Measurements from ENCODE around the gene TTC38. TPM values are rescaled to one million over a fixed set of nuclear protein-coding genes. Genes with fewer than 3 reads are reported as not detected.
"Not testable (repeated sequence)": the region's sequence is repeated elsewhere in the genome, so short reads cannot be mapped to it uniquely, and the experiment has no call there.

The TTC38 gene
- total and polyA plus RNA-seq, 4 donors = 23.3 to 28.2 (median 25.3) TPM

DNA sequence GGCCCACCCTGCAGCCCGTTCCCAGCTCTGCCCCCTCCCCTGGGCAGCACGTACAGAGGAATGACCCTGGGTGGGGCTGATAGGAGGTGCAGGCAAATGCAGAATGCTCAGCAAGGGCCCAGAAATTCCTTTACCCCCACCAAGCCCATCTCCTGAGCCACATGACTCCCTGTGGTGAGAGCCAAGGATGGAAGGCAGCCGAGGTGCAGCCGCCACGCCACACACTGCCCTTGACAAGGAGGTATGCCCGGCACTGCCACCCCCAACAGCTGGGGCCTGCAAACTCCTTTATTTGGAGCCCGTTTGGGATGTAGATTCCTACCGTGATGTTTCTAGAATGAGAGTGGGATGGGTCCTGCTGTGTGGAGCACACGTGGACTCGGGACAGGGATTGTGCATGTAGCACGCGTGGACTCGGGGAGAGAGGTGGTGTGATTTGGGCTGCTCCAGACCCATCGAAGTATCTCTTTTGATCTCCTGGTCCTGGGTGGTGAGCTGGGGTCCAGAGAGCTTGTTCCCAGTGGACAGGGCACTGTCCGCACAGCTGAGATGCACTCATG, 41.8 kb downstream of the TTC38 start:
- Histone ChIP-seq H3K4me1 (ENCODE audit: control insufficient read depth in 1 of 2, insufficient read depth in 2 of 2, low read length in 2 of 2) (no peaks in the 10 kb centered on the region), H3K27me3 (ENCODE audit: control insufficient read depth in 1 of 2, insufficient read depth in 2 of 2, low read length in 1 of 2) (no peaks in the 10 kb centered on the region), H3K27ac (ENCODE audit: low read depth in 1 of 2, low read length in 2 of 2) (no peak overlapping the region), H3K36me3 (ENCODE audit: control insufficient read depth in 1 of 2, insufficient read depth in 2 of 2, low read length in 1 of 2) (no peaks in the 10 kb centered on the region), H3K4me3 (ENCODE audit: low read length in 2 of 2) (no peak overlapping the region), H3K9me3 (ENCODE audit: control insufficient read depth, low read length) (no peaks in the 10 kb centered on the region)
- WGBS, 2 donors = 94 to 95% methylated on average over 15 of the region's 15 CpGs
- intact Hi-C loops (cut with DNase I) = loop anchor here in 1 of 2 donors (5.0 kb wide), 1 partner anchor 187 kb away; no protein-coding TSS in a partner anchor
- ATAC-seq (ENCODE audit: low FRiP score) (no peak), DNase-seq (peak in 1 of 2 donors; percentile 4)

- Histone ChIP-seq H3K36me3 (ENCODE audit: control insufficient read depth in 1 of 2, insufficient read depth in 2 of 2, low read length in 1 of 2) (no peaks in the 10 kb centered on the region), H3K9me3 (ENCODE audit: control insufficient read depth, low read length) (no peaks in the 10 kb centered on the region), H3K27ac (ENCODE audit: low read depth in 1 of 2, low read length in 2 of 2) (no peak overlapping the region), H3K4me3 (ENCODE audit: low read length in 2 of 2) (no peak overlapping the region), H3K27me3 (ENCODE audit: control insufficient read depth in 1 of 2, insufficient read depth in 2 of 2, low read length in 1 of 2) (no peaks in the 10 kb centered on the region), H3K4me1 (ENCODE audit: control insufficient read depth in 1 of 2, insufficient read depth in 2 of 2, low read length in 2 of 2) (no peaks in the 10 kb centered on the region)
- intact Hi-C loops (cut with DNase I) = loop anchor here (2.0 to 5.0 kb wide), 2 partner anchors 190 to 317 kb away; no protein-coding TSS in a partner anchor
- DNase-seq = peak; percentile 15 to 52
- 96 to 97% methylated on average over 8 of the region's 8 CpGs for WGBS, 2 donors
- no peak for ATAC-seq (ENCODE audit: low FRiP score)
Observed at GRCh38 chr22:46312056-46312455, 44.2 kb downstream of the TTC38 start.

- intact Hi-C loops (cut with DNase I) = loop anchor here (2.0 to 5.0 kb wide), 2 partner anchors 191 to 318 kb away; no protein-coding TSS in a partner anchor
- 90 to 94% methylated on average over 2 of the region's 2 CpGs for WGBS, 2 donors
Observed at GRCh38 chr22:46312848-46313247, 45.0 kb downstream of the TTC38 start.

DNA sequence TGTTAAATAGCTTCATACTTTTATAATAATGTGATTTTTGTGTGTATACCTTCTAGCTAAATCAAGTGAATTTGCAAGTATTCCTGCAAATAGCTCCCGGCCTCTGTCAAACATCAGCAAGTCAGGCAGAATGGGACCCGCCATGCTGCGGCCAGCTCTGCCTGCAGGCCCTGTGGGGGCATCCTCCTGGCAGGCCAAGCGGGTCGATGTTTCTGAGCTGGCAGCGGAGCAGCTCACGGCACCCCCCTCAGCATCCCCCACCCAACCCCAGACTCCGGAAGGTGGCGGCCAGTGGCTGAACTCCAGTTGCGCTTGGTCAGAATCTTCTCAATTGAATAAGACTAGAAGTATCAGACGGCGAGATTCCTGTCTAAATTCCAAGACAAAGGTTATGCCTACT, 48.2 kb downstream of the TTC38 start:
- 92 to 96% methylated on average over 12 of the region's 12 CpGs for WGBS, 2 donors

More at GRCh38 chr22:46312848-46313247, 45.0 kb downstream of the TTC38 start:
- not testable (repeated sequence) for H3K27ac ChIP-seq (ENCODE audit: low read depth in 1 of 2, low read length in 2 of 2); ATAC-seq (ENCODE audit: low FRiP score); H3K36me3 ChIP-seq (ENCODE audit: control insufficient read depth in 1 of 2, insufficient read depth in 2 of 2, low read length in 1 of 2); H3K4me1 ChIP-seq (ENCODE audit: control insufficient read depth in 1 of 2, insufficient read depth in 2 of 2, low read length in 2 of 2); H3K9me3 ChIP-seq (ENCODE audit: control insufficient read depth, low read length); H3K4me3 ChIP-seq (ENCODE audit: low read length in 2 of 2); H3K27me3 ChIP-seq (ENCODE audit: control insufficient read depth in 1 of 2, insufficient read depth in 2 of 2, low read length in 1 of 2); DNase-seq

GRCh38 chr22:46317646-46318045, 49.8 kb downstream of the TTC38 start:
- ATAC-seq (ENCODE audit: low FRiP score) = no peak
- Histone ChIP-seq H3K27ac (ENCODE audit: low read depth in 1 of 2, low read length in 2 of 2) (no peak overlapping the region), H3K9me3 (ENCODE audit: control insufficient read depth, low read length) (no peaks in the 10 kb centered on the region), H3K4me3 (ENCODE audit: low read length in 2 of 2) (no peak overlapping the region), H3K36me3 (ENCODE audit: control insufficient read depth in 1 of 2, insufficient read depth in 2 of 2, low read length in 1 of 2) (no peaks in the 10 kb centered on the region), H3K27me3 (ENCODE audit: control insufficient read depth in 1 of 2, insufficient read depth in 2 of 2, low read length in 1 of 2) (no peaks in the 10 kb centered on the region), H3K4me1 (ENCODE audit: control insufficient read depth in 1 of 2, insufficient read depth in 2 of 2, low read length in 2 of 2) (no peaks in the 10 kb centered on the region)
- peak in 1 of 2 donors; percentile 63 for DNase-seq
- WGBS, 2 donors = 90 to 95% methylated on average over 20 of the region's 20 CpGs
- intact Hi-C loops (cut with DNase I) = loop anchor here in 1 of 2 donors (5.0 kb wide), 1 partner anchor 315 kb away; no protein-coding TSS in a partner anchor

More for the DNA sequence above, 48.2 kb downstream of the TTC38 start:
- intact Hi-C loops (cut with DNase I) = loop anchor here (2.0 to 5.0 kb wide), 2 partner anchors 193 to 314 kb away; no protein-coding TSS in a partner anchor
- no peaks in the 10 kb centered on the region for H3K36me3 ChIP-seq (ENCODE audit: control insufficient read depth in 1 of 2, insufficient read depth in 2 of 2, low read length in 1 of 2)
- no peak overlapping the region for H3K4me3 ChIP-seq (ENCODE audit: low read length in 2 of 2)
- H3K4me1 ChIP-seq (ENCODE audit: control insufficient read depth in 1 of 2, insufficient read depth in 2 of 2, low read length in 2 of 2) = no peaks in the 10 kb centered on the region
- ATAC-seq (ENCODE audit: low FRiP score) = no peak
- peak; percentile 42 to 55 for DNase-seq
- H3K9me3 ChIP-seq (ENCODE audit: control insufficient read depth, low read length) = no peaks in the 10 kb centered on the region
- H3K27me3 ChIP-seq (ENCODE audit: control insufficient read depth in 1 of 2, insufficient read depth in 2 of 2, low read length in 1 of 2) = no peaks in the 10 kb centered on the region
- H3K27ac ChIP-seq (ENCODE audit: low read depth in 1 of 2, low read length in 2 of 2) = no peak overlapping the region

DNA sequence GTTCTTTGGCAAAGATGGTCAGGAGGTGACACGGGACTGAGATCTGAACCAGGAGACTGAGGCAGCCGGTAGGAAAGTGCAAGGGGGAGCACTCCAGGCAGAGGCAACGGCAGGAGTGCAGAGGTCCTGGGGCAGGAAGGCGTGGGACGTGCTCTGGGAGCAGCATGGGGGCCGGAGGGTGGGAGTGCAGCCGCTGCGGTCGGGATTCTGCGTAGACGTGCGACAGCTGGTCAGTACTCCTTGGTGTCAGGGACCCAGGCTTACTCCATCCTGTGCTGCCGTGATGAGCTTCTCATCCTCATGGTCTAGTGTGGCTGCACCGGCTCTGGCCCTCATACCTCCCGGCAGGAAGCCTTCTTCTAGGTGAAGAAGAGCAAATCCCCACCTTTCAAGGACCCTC, 50.8 kb downstream of the TTC38 start:
- WGBS, 2 donors = 93 to 98% methylated on average over 15 of the region's 15 CpGs
- ATAC-seq (ENCODE audit: low FRiP score) = no peak
- intact Hi-C loops (cut with DNase I) = loop anchor here in 1 of 2 donors (5.0 kb wide), 1 partner anchor 316 kb away; no protein-coding TSS in a partner anchor
- no peaks in the 10 kb centered on the region for H3K27me3 ChIP-seq (ENCODE audit: control insufficient read depth in 1 of 2, insufficient read depth in 2 of 2, low read length in 1 of 2)
- peak in 1 of 2 donors; percentile 65 for DNase-seq
- no peaks in the 10 kb centered on the region for H3K36me3 ChIP-seq (ENCODE audit: control insufficient read depth in 1 of 2, insufficient read depth in 2 of 2, low read length in 1 of 2)
- no peak overlapping the region for H3K27ac ChIP-seq (ENCODE audit: low read depth in 1 of 2, low read length in 2 of 2)
- H3K4me1 ChIP-seq (ENCODE audit: control insufficient read depth in 1 of 2, insufficient read depth in 2 of 2, low read length in 2 of 2) = no peaks in the 10 kb centered on the region
- H3K4me3 ChIP-seq (ENCODE audit: low read length in 2 of 2) = no peak overlapping the region
- H3K9me3 ChIP-seq (ENCODE audit: control insufficient read depth, low read length) = no peaks in the 10 kb centered on the region

DNA sequence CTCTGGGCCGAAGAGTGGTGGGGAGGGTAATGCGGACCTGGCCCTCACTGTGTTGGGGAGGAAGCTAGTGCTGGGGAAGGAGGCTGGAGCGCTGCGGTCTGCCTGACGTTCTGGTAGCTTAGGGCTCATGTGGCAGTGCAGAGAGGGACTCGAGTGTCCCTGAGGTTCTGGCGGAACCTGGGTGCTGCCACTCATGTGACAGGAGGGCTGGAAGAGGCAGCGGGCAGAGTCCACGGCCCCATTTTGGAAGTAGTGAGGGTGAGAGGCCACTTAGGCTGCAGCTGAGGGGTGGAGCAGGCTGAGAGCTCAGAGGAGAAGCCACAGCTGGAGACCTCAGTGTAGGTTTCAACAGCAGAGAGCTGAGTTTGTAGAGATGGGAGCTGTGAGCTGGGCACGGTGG, 51.5 kb downstream of the TTC38 start:
- H3K27me3 ChIP-seq (ENCODE audit: control insufficient read depth in 1 of 2, insufficient read depth in 2 of 2, low read length in 1 of 2) = no peaks in the 10 kb centered on the region
- no peak overlapping the region for H3K4me3 ChIP-seq (ENCODE audit: low read length in 2 of 2)
- 97% methylated on average over 10 of the region's 10 CpGs for WGBS, 2 donors
- no peaks in the 10 kb centered on the region for H3K4me1 ChIP-seq (ENCODE audit: control insufficient read depth in 1 of 2, insufficient read depth in 2 of 2, low read length in 2 of 2)
- H3K27ac ChIP-seq (ENCODE audit: low read depth in 1 of 2, low read length in 2 of 2) = no peak overlapping the region
- intact Hi-C loops (cut with DNase I) = loop anchor here in 1 of 2 donors (5.0 kb wide), 1 partner anchor 317 kb away; no protein-coding TSS in a partner anchor
- peak in 1 of 2 donors; percentile 41 for DNase-seq
- H3K36me3 ChIP-seq (ENCODE audit: control insufficient read depth in 1 of 2, insufficient read depth in 2 of 2, low read length in 1 of 2) = no peaks in the 10 kb centered on the region
- H3K9me3 ChIP-seq (ENCODE audit: control insufficient read depth, low read length) = no peaks in the 10 kb centered on the region
- no peak for ATAC-seq (ENCODE audit: low FRiP score)

GRCh38 chr22:46320166-46320710, 52.4 kb downstream of the TTC38 start:
- no peak for ATAC-seq (ENCODE audit: low FRiP score)
- Histone ChIP-seq H3K27me3 (ENCODE audit: control insufficient read depth in 1 of 2, insufficient read depth in 2 of 2, low read length in 1 of 2) (no peaks in the 10 kb centered on the region), H3K4me3 (ENCODE audit: low read length in 2 of 2) (no peak overlapping the region), H3K9me3 (ENCODE audit: control insufficient read depth, low read length) (no peaks in the 10 kb centered on the region), H3K27ac (ENCODE audit: low read depth in 1 of 2, low read length in 2 of 2) (no peak overlapping the region), H3K36me3 (ENCODE audit: control insufficient read depth in 1 of 2, insufficient read depth in 2 of 2, low read length in 1 of 2) (no peaks in the 10 kb centered on the region), H3K4me1 (ENCODE audit: control insufficient read depth in 1 of 2, insufficient read depth in 2 of 2, low read length in 2 of 2) (no peaks in the 10 kb centered on the region)
- WGBS, 2 donors = 84 to 89% methylated on average over 14 of the region's 14 CpGs
- intact Hi-C loops (cut with DNase I) = no loop called here
- peak in 1 of 2 donors; percentile 51 for DNase-seq
